OCI-LY7 (cell line): ENCODE data around the gene PEX11B. TPM values are rescaled to one million over a fixed set of nuclear protein-coding genes. Genes with fewer than 3 reads are reported as not detected.
"Not testable (repeated sequence)": the region's sequence is repeated elsewhere in the genome, so short reads cannot be mapped to it uniquely, and the experiment has no call there.

Experiments
- BruUV-seq: library from RNA; stranded (reverse); fragments of 400-500 nt; replicated peaks from 2 replicates; lab custom pipeline; 2021; lab: Mats Ljungman, UMichigan
- CTCF ChIA-PET: fragments of 300-600 bp; sonication (Branson Sonifier 250); formaldehyde crosslinking; loops from one replicate; lab custom pipeline; 2022; ENCODE audit warnings: antibody characterized with exemption; ENCODE audit not compliant: unreplicated experiment; lab: Charles Lee
- POLR2A ChIA-PET: fragments of 300-600 bp; sonication (Branson Sonifier 250); formaldehyde crosslinking; loops from one replicate; lab custom pipeline; 2022; ENCODE audit warnings: antibody characterized with exemption; lab: Charles Lee
- DNase-seq: peaks from one replicate; pipeline ENCODE4 v3.0.0-alpha.2; 2015; ENCODE audit warnings: low spot score
- H2AFZ ChIP-seq: fragments of 200-600 bp; sonication (generic), shearing (Covaris generic); 2 replicates; pipeline ENCODE4 v1.6.1; 2014; ENCODE audit warnings: mild to moderate bottlenecking, antibody characterized with exemption, low read length, moderate library complexity
- H3K27ac ChIP-seq: fragments of 200-600 bp; sonication (generic); 2 replicates; pipeline ENCODE4 v1.5.1; 2014; ENCODE audit warnings: mixed run types, low read depth, mild to moderate bottlenecking, moderate library complexity, low read length, inconsistent platforms; ENCODE audit not compliant: poor library complexity, severe bottlenecking
- H3K36me3 ChIP-seq: fragments of 200-600 bp; sonication (generic); 2 replicates; pipeline ENCODE4 v1.6.1; 2014; ENCODE audit warnings: mild to moderate bottlenecking, antibody characterized with exemption, low read length, moderate library complexity, mixed read lengths; ENCODE audit not compliant: insufficient read depth
- H3K4me1 ChIP-seq: fragments of 200-600 bp; sonication (generic); 2 replicates; pipeline ENCODE4 v1.5.1; 2014; ENCODE audit warnings: mild to moderate bottlenecking, low read length; ENCODE audit not compliant: insufficient read depth, poor library complexity, severe bottlenecking
- H3K4me2 ChIP-seq: fragments of 200-600 bp; sonication (generic); 2 replicates; pipeline ENCODE4 v1.6.1; 2014; ENCODE audit warnings: mild to moderate bottlenecking, low read length
- H3K4me3 ChIP-seq: fragments of 200-600 bp; sonication (generic); 2 replicates; pipeline ENCODE4 v1.5.1; 2014; ENCODE audit warnings: mild to moderate bottlenecking, low read depth, low read length; ENCODE audit not compliant: poor library complexity, severe bottlenecking
- H3K79me2 ChIP-seq: fragments of 200-600 bp; sonication (generic); 2 replicates; pipeline ENCODE4 v1.6.1; 2016; ENCODE audit warnings: low read depth, mild to moderate bottlenecking, low read length, moderate library complexity, mixed read lengths; ENCODE audit not compliant: insufficient read depth
- H3K9me2 ChIP-seq: fragments of 200-600 bp; sonication (generic); 2 replicates; pipeline ENCODE4 v1.6.1; 2016; ENCODE audit warnings: mild to moderate bottlenecking, low read length, mixed read lengths; ENCODE audit not compliant: insufficient read depth
- H3K9me3 ChIP-seq: fragments of 200-600 bp; sonication (generic); 2 replicates; pipeline ENCODE4 v1.6.1; 2014; ENCODE audit warnings: mild to moderate bottlenecking, mixed run types, low read length, mixed read lengths
- H4K20me1 ChIP-seq: fragments of 200-600 bp; sonication (generic); 2 replicates; pipeline ENCODE4 v1.6.1; 2014; ENCODE audit warnings: mild to moderate bottlenecking, antibody characterized with exemption, low read length, moderate library complexity, mixed read lengths; ENCODE audit not compliant: insufficient read depth
- CTCF ChIP-seq: fragments of 200-600 bp; sonication (generic); conservative IDR thresholded peaks from 2 replicates; pipeline ENCODE4 v1.5.1; 2014; ENCODE audit warnings: mild to moderate bottlenecking, antibody characterized with exemption, low read length, moderate library complexity, mixed read lengths
- EZH2phosphoT487 ChIP-seq: fragments of 200-600 bp; sonication (generic); IDR thresholded peaks from 2 replicates; pipeline ENCODE4 v1.6.1; 2018; ENCODE audit warnings: low read depth, borderline replicate concordance, mild to moderate bottlenecking, mixed run types, antibody characterized with exemption, low read length, moderate library complexity, mixed read lengths
- intact Hi-C: fragments of 100-400 bp; cut with micrococcal nuclease; formaldehyde crosslinking; loops from one replicate; pipeline ENCODE4 v1.10.0; 2022; ENCODE audit not compliant: unreplicated experiment
- total RNA-seq, 2 experiments: library from RNA; depleted of rRNA in 1 of 2; stranded (reverse); fragments of >200 nt in 1 of 2; shearing (Covaris generic) in 1 of 2; gene quantifications; 2 replicates each; pipeline ENCODE4 v1.2.3, GENCODE V29; 2014 to 2022

Gene PEX11B
- total RNA-seq, 2 experiments from 2014 or later = 18.2 to 32.9 TPM

DNA sequence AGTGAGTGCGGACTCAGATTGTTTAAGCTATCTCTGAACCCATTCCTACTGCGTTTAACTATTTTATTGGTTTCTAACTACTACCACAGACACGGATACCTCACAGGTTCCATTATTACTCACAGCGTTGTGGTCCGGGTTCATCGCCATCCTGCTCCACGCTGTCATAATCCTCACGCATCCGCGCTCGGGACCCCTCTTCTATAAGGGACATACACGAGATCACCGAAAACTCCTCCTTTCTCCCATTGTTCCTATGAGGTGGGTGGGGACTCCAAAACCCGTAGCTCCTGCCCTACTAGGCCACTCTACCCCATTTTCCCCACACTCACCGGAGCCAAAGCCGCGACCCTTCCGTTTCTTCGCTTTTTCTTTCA, 8.2 kb upstream of the PEX11B start:
- H3K4me2 ChIP-seq = peak overlapping the region; percentile 84
- H3K27ac ChIP-seq = peak overlapping the region; percentile 91
- H3K4me3 ChIP-seq = peak overlapping the region; percentile 92
- ChIA-PET POLR2A (interaction anchor here (0.5 to 2.2 kb wide), 9 partner anchors 15 to 129 kb away, joined by 3 to 20 read pairs (median 5); partner anchors contain the start of genes ANKRD34A, LIX1L, NUDT17 and PIAS3), CTCF (interaction anchor here (1.1 kb wide), 1 partner anchor 8 kb away, joined by 3 read pairs; the partner anchor contains the start of gene PEX11B)
- TF ChIP-seq CTCF = no peak
- TF ChIP-seq EZH2phosphoT487 = no peak
- peaks cover 19% of the 10 kb centered on the region for H3K4me1 ChIP-seq
- no peaks in the 10 kb centered on the region; the same call in 1 of the 2 replicates for H4K20me1 ChIP-seq
- no peak for DNase-seq
- peaks cover 37% of the 10 kb centered on the region for H3K36me3 ChIP-seq
- H3K9me3 ChIP-seq = no peaks in the 10 kb centered on the region
- peaks cover 16% of the 10 kb centered on the region for H3K79me2 ChIP-seq
- intact Hi-C loops = loop anchor here (1.0 to 5.0 kb wide), 2 partner anchors 38 to 71 kb away; partner anchors contain the start of genes ANKRD34A, POLR3GL and TXNIP
- H3K9me2 ChIP-seq = no peaks in the 10 kb centered on the region
- BruUV-seq = no TSS peak
- H2AFZ ChIP-seq = no peak overlapping the region

DNA sequence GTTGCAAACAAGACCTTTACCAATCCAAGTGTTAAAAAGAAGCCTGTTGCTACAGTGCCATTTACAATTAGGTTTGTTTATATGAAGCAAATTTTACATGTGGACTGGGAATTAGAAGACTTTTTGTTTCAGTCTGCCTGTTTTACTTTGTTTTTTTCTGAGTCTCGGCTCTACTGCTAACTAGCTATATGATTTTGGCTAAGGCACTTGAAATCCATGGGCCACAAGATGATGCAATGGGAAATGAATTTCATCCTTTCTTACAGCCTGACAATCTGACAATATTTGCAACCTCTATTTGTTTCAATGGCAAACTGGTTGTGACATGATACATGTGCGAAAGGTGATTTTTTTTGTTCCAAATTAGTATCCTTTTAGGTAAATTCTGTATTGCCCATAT, 3.7 kb upstream of the PEX11B start:
- CTCF ChIA-PET = no interaction called here
- Histone ChIP-seq H3K4me2 (no peak overlapping the region), H2AFZ (no peak overlapping the region), H3K9me3 (no peaks in the 10 kb centered on the region), H3K4me3 (no peak overlapping the region), H3K9me2 (no peaks in the 10 kb centered on the region), H3K36me3 (peaks cover 41% of the 10 kb centered on the region), H4K20me1 (no peaks in the 10 kb centered on the region; the same call in 1 of the 2 replicates), H3K79me2 (peaks cover 16% of the 10 kb centered on the region), H3K4me1 (peaks cover 23% of the 10 kb centered on the region), H3K27ac (no peak overlapping the region)
- intact Hi-C loops = no loop called here
- no peak for DNase-seq
- TF ChIP-seq EZH2phosphoT487 (no peak), CTCF (no peak)
- no TSS peak for BruUV-seq
- POLR2A ChIA-PET = no interaction called here

DNA sequence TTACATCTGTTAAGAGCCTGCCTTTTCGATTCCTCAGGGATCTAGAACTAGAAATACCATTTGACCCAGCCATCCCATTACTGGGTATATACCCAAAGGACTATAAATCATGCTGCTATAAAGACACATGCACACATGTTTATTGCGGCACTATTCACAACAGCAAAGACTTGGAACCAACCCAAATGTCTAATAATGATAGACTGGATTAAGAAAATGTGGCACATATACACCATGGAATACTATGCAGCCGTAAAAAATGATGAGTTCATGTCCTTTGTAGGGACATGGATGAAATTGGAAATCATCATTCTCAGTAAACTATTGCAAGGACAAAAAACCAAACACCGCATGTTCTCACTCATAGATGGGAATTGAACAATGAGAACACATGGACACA, 1.8 kb upstream of the PEX11B start:
- H3K79me2 ChIP-seq, BruUV-seq, POLR2A ChIA-PET, H3K9me2 ChIP-seq, H3K4me3 ChIP-seq, DNase-seq, H2AFZ ChIP-seq, H4K20me1 ChIP-seq, intact Hi-C loops, H3K9me3 ChIP-seq, H3K27ac ChIP-seq, H3K4me2 ChIP-seq, CTCF ChIA-PET: not testable (repeated sequence)
- H3K4me1 ChIP-seq = peaks cover 16% of the 10 kb centered on the region
- H3K36me3 ChIP-seq = peaks cover 36% of the 10 kb centered on the region
